GM12864 (cell line): Measurements from ENCODE around the gene GATC.

ENCODE experiments used
- DNase-seq: peaks from one replicate; pipeline ENCODE4 v3.0.0-alpha.2; 2011; ENCODE audit warnings: low read depth
- H3K4me3 ChIP-seq: 2 replicates; pipeline ENCODE4 v1.5.1; 2011; ENCODE audit warnings: mild to moderate bottlenecking, low read depth, low read length, control low read depth
- TF ChIP-seq, protein P1 (sequence below): IDR thresholded peaks from 2 replicates; pipeline ENCODE4 v1.5.1; 2011; ENCODE audit warnings: low read depth, mild to moderate bottlenecking, moderate library complexity, low read length, control low read depth, inconsistent platforms; ENCODE audit errors: missing control alignments

The GATC gene

GRCh38 chr12:120445911-120446843, at the start of gene GATC, which contains the start of gene TRIAP1:
Gene GATC (plus strand): TSS chr12:120446444. CDS start chr12:120446481, 37 bp downstream.
Gene TRIAP1 (minus strand): TSS chr12:120446384. CDS start chr12:120446372, 12 bp downstream.
- peak within 1 kb of the TSS; percentile 93 for H3K4me3 ChIP-seq
- TF ChIP-seq, protein P1, sequence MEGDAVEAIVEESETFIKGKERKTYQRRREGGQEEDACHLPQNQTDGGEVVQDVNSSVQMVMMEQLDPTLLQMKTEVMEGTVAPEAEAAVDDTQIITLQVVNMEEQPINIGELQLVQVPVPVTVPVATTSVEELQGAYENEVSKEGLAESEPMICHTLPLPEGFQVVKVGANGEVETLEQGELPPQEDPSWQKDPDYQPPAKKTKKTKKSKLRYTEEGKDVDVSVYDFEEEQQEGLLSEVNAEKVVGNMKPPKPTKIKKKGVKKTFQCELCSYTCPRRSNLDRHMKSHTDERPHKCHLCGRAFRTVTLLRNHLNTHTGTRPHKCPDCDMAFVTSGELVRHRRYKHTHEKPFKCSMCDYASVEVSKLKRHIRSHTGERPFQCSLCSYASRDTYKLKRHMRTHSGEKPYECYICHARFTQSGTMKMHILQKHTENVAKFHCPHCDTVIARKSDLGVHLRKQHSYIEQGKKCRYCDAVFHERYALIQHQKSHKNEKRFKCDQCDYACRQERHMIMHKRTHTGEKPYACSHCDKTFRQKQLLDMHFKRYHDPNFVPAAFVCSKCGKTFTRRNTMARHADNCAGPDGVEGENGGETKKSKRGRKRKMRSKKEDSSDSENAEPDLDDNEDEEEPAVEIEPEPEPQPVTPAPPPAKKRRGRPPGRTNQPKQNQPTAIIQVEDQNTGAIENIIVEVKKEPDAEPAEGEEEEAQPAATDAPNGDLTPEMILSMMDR: no peak
- DNase-seq: no peak

- no peak for DNase-seq
- TF ChIP-seq, protein P1: no peak
- H3K4me3 ChIP-seq: no peak overlapping the region
Measured at GRCh38 chr12:120397824-120398540, 48.3 kb upstream of the GATC start.

DNA sequence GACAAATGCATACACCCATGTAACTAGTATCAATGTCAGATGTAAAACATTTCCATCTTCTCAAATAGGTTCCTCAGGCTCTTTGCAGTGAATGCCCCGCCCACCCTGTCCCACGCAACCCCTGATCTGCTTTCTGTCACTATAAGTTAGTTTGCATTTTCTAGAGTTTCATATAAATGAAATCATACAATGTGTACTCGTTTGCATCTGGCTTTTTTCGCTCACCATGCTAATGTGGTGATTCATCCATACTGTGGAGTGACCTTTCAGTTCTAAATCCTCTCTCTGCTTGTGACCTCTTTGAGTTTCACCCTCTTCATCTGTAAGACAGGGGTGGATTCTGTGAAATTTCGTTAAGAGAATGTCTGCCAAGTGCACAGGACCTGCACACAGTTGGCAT, 46.7 kb upstream of the GATC start:
- no peak overlapping the region for H3K4me3 ChIP-seq
- peak; percentile 5 for DNase-seq
- TF ChIP-seq, protein P1: no peak

GRCh38 chr12:120402217-120402616, 44.0 kb upstream of the GATC start:
- H3K4me3 ChIP-seq: no peak overlapping the region
- DNase-seq: no peak
- TF ChIP-seq, protein P1: no peak

- TF ChIP-seq, protein P1: no peak
- no peak for DNase-seq
- H3K4me3 ChIP-seq: no peak overlapping the region
Measured at GRCh38 chr12:120403869-120404268, 42.4 kb upstream of the GATC start.

DNA sequence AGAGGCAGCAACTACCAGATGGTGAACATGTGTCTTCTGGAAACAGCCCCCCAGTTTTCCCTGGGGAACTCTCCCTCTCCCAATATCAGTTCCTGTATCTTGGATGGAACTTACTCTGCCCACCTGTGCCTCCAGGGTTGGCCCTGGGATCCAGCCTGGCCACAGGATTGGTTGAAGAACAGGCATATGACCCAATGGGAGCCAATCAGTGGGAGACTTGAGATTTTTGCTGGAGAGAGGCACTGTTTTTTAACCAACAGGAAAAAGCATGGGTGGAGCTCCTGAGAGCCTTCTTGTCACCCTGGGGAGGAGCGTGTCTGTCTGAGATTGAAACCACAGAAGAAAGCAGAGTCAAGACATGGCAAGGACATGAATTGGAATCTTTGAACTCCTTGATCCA, 42.0 kb upstream of the GATC start:
- TF ChIP-seq, protein P1: no peak
- H3K4me3 ChIP-seq: no peak overlapping the region
- DNase-seq: no peak
